Breast epithelium (tissue), 3 donors: Measurements from ENCODE around the gene SLC25A44.

Experiments
- CTCF ChIP-seq, 3 donors: fragments of 450-650 bp; IDR thresholded peaks; one replicate each; pipeline ENCODE4 v1.5.1; 2016 to 2017; ENCODE audit warnings: antibody characterized with exemption in 3 of 3, mild to moderate bottlenecking in 3 of 3, moderate library complexity in 3 of 3
- POLR2A ChIP-seq: fragments of 450-650 bp; IDR thresholded peaks from one replicate; pipeline ENCODE4 v1.6.1; 2016; ENCODE audit warnings: antibody characterized with exemption, mild to moderate bottlenecking, moderate library complexity
- POLR2AphosphoS5 ChIP-seq, 3 donors: sonication (generic); formaldehyde crosslinking; IDR thresholded peaks; one replicate each; pipeline ENCODE4 v1.6.1; 2017; ENCODE audit warnings: antibody characterized with exemption in 3 of 3

GRCh38 chr1:156152628-156153027 lies 41.3 kb upstream of the SLC25A44 start:
- TF ChIP-seq CTCF (IDR thresholded peaks at IDR 0.05) (no peak), POLR2A (no peak), POLR2AphosphoS5 (IDR thresholded peaks at IDR 0.05) (no peak)
